AG09319 (cell line): ENCODE results near the gene TLE5.

Experiments used
- DNase-seq: peaks from one replicate; pipeline ENCODE4 v3.0.0-alpha.2; 2010; ENCODE audit warnings: low read depth; ENCODE audit errors: extremely low read depth
- CTCF ChIP-seq: IDR thresholded peaks from 2 replicates; pipeline ENCODE4 v1.5.1; 2011; ENCODE audit warnings: low read depth, mild to moderate bottlenecking, inconsistent platforms, low read length, moderate library complexity

TLE5 gene

DNA sequence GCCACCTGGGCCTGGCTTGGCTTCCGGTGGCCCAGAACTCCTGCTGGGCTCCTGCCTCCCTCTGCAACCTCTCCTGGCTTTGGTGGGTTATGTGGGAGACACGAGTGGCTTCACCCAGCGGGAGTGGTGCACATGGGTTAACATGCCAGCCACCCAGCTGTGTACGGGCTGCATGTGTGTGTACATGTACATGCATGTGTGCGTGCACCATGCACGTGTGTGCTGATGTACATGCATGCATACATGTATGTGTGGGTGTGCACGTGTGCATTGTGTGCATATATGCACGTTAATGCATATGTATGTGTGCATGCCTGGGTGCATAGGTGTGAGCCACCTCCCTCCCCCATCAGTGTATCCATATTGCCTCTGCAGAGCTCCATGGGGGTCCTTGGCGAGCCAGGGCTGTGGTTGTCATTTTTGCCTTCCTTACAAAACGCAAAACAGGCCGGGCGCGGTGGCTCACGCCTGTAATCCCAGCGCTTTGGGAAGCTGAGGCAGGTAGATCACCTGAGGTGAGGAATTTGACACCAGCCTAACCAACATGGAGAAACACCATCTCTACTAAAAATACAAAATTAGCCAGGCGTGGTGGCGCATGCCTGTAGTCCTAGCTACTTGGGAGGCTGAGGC lies 44.3 kb upstream of the TLE5 start:
- no peak for DNase-seq
- no peak for TF ChIP-seq CTCF

DNA sequence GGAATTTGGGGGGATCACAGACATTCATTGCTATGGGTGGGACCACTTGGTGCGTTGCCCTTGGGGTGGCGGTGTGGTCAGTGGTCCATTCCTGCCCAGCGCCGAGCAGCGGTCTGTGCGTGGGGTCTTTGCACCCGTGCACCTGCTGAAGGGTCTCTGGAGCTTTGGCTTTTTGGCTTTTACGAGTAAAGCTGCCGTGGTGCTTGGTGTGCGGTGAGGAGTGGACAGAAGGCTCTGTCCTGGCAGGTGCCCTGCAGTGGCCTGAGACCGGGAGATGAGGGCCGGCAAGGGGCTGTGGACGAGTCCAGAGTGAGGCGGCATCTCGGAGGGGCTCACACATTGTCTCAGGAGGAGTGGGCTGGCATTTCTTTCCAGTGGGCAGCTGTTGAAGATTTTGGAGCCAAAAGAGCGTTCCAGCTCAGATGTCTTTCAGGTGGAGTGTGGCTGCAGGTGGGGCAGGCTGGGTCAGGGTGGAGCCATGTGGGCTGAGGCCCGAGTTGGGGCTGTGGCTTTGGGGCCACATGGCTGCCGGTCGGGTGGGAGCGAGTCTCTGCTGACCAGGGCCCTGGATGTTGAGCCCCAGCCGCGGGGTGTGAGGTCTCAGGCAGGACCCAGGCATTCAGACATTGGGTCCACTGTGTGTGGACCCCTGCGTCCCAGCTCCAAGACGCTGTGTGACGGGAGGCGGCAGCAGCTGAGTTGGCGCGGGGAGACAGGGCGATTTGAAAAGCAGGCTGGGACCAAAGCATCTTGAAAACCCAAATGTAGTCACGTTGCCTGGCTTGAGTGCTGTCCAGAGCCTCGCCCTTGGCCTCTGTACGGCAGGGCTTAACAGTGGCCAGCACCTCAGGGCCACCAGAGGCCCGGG lies 43.6 kb upstream of the TLE5 start:
- DNase-seq = no peak
- TF ChIP-seq CTCF = no peak

GRCh38 chr19:3104708-3104983 lies 42.4 kb upstream of the TLE5 start:
- TF ChIP-seq CTCF = no peak
- no peak for DNase-seq

GRCh38 chr19:3102239-3103140 lies 40.2 kb upstream of the TLE5 start:
- no peak for TF ChIP-seq CTCF
- no peak for DNase-seq

- no peak for TF ChIP-seq CTCF
- DNase-seq = no peak
These were observed 38.7 kb upstream of the TLE5 start for GRCh38 chr19:3100747-3101730.

- no peak for TF ChIP-seq CTCF
- no peak for DNase-seq
These were observed 38.0 kb upstream of the TLE5 start for GRCh38 chr19:3100331-3100730.
